ENCODE measurements around the gene GSTT4. TPM values are rescaled to one million over a fixed set of nuclear protein-coding genes. Genes with fewer than 3 reads are reported as not detected.

The GSTT4 gene
- total RNA-seq, 1 donor from 2014 or later: not detected

- H3K27me3 Mint-ChIP-seq (ENCODE audit: low read depth): no peaks in the 10 kb centered on the region
- no peak overlapping the region for H3K27ac Mint-ChIP-seq (ENCODE audit: unreplicated experiment)
- H3K9me3 Mint-ChIP-seq: peaks cover 5% of the 10 kb centered on the region
- peaks cover 10% of the 10 kb centered on the region for H3K36me3 Mint-ChIP-seq (ENCODE audit: low read depth)
- no peaks in the 10 kb centered on the region for H3K4me1 Mint-ChIP-seq
- DNase-seq (ENCODE audit: low read depth, low spot score): no peak
- no peak overlapping the region for H3K4me3 Mint-ChIP-seq
- TF ChIP-seq CTCF (conservative IDR thresholded peaks at IDR 0.05): no peak
Observed at GRCh38 chr22:24026056-24026455, 20.8 kb upstream of the GSTT4 start.

GRCh38 chr22:24025475-24025874 lies 20.2 kb upstream of the GSTT4 start:
- H3K4me3 Mint-ChIP-seq: no peak overlapping the region
- peaks cover 10% of the 10 kb centered on the region for H3K36me3 Mint-ChIP-seq (ENCODE audit: low read depth)
- peaks cover 5% of the 10 kb centered on the region for H3K9me3 Mint-ChIP-seq
- no peak for TF ChIP-seq CTCF (conservative IDR thresholded peaks at IDR 0.05)
- DNase-seq (ENCODE audit: low read depth, low spot score): no peak
- H3K4me1 Mint-ChIP-seq: no peaks in the 10 kb centered on the region
- no peak overlapping the region for H3K27ac Mint-ChIP-seq (ENCODE audit: unreplicated experiment)
- no peaks in the 10 kb centered on the region for H3K27me3 Mint-ChIP-seq (ENCODE audit: low read depth)

GRCh38 chr22:24024354-24024753 lies 19.1 kb upstream of the GSTT4 start:
- no peak for TF ChIP-seq CTCF (conservative IDR thresholded peaks at IDR 0.05)
- no peak overlapping the region for H3K4me3 Mint-ChIP-seq
- no peak overlapping the region for H3K27ac Mint-ChIP-seq (ENCODE audit: unreplicated experiment)
- no peak for DNase-seq (ENCODE audit: low read depth, low spot score)
- H3K4me1 Mint-ChIP-seq: no peaks in the 10 kb centered on the region
- peaks cover 10% of the 10 kb centered on the region for H3K36me3 Mint-ChIP-seq (ENCODE audit: low read depth)
- peaks cover 5% of the 10 kb centered on the region for H3K9me3 Mint-ChIP-seq
- no peaks in the 10 kb centered on the region for H3K27me3 Mint-ChIP-seq (ENCODE audit: low read depth)

- no peak for DNase-seq (ENCODE audit: low read depth, low spot score)
- Mint-ChIP-seq H3K27ac (ENCODE audit: unreplicated experiment) (no peak overlapping the region), H3K36me3 (ENCODE audit: low read depth) (peaks cover 10% of the 10 kb centered on the region), H3K4me1 (no peaks in the 10 kb centered on the region), H3K4me3 (no peak overlapping the region), H3K27me3 (ENCODE audit: low read depth) (no peaks in the 10 kb centered on the region), H3K9me3 (peaks cover 5% of the 10 kb centered on the region)
- no peak for TF ChIP-seq CTCF (conservative IDR thresholded peaks at IDR 0.05)
Observed at GRCh38 chr22:24023204-24023789, 18.0 kb upstream of the GSTT4 start.

GRCh38 chr22:24021304-24021703 lies 16.1 kb upstream of the GSTT4 start:
- no peak for DNase-seq (ENCODE audit: low read depth, low spot score)
- H3K4me1 Mint-ChIP-seq: no peaks in the 10 kb centered on the region
- H3K36me3 Mint-ChIP-seq (ENCODE audit: low read depth): peaks cover 18% of the 10 kb centered on the region
- no peaks in the 10 kb centered on the region for H3K27me3 Mint-ChIP-seq (ENCODE audit: low read depth)
- H3K27ac Mint-ChIP-seq (ENCODE audit: unreplicated experiment): no peak overlapping the region
- peaks cover 5% of the 10 kb centered on the region for H3K9me3 Mint-ChIP-seq
- no peak overlapping the region for H3K4me3 Mint-ChIP-seq
- no peak for TF ChIP-seq CTCF (conservative IDR thresholded peaks at IDR 0.05)
